ENCODE results near the gene GPC3.

Gene GPC3

GRCh38 chrX:133513123-133513522 is 472.3 kb downstream of the GPC3 start:
- no peak for DNase-seq (ENCODE audit: low spot score)

GRCh38 chrX:133511041-133511440 is 474.4 kb downstream of the GPC3 start:
- no peak for DNase-seq (ENCODE audit: low spot score)

GRCh38 chrX:133497356-133497755 is 488.0 kb downstream of the GPC3 start:
- DNase-seq (ENCODE audit: low spot score): no peak

GRCh38 chrX:133495464-133496391 is 489.7 kb downstream of the GPC3 start:
- DNase-seq (ENCODE audit: low spot score): no peak

GRCh38 chrX:133493366-133493765 is 492.0 kb downstream of the GPC3 start:
- DNase-seq (ENCODE audit: low spot score): no peak

GRCh38 chrX:133490955-133491354 is 494.4 kb downstream of the GPC3 start:
- no peak for DNase-seq (ENCODE audit: low spot score)
